GM23248 (cell line): ENCODE results near the gene ZC3H18. TPM values are rescaled to one million over a fixed set of nuclear protein-coding genes. Genes with fewer than 3 reads are reported as not detected.

ENCODE experiments used
- DNase-seq: peaks from one replicate; pipeline ENCODE4 v3.0.0-alpha.2; 2015
- H2AFZ ChIP-seq: fragments of 200-600 bp; sonication (generic); 2 replicates; pipeline ENCODE4 v1.6.1; 2016; ENCODE audit warnings: antibody characterized with exemption
- H3F3A ChIP-seq: fragments of 200-600 bp; sonication (generic); 2 replicates; pipeline ENCODE4 v1.6.1; 2016; ENCODE audit warnings: mild to moderate bottlenecking, antibody characterized with exemption, mixed run types; ENCODE audit not compliant: insufficient read depth
- H3K27ac ChIP-seq: fragments of 200-600 bp; sonication (generic); 2 replicates; pipeline ENCODE4 v1.5.1; 2016; ENCODE audit warnings: mild to moderate bottlenecking
- H3K27me3 ChIP-seq: fragments of 200-600 bp; sonication (generic); replicated peaks from 2 replicates; pipeline ENCODE4 v1.6.1; 2016; ENCODE audit warnings: mild to moderate bottlenecking; ENCODE audit not compliant: insufficient read depth
- H3K36me3 ChIP-seq: fragments of 200-600 bp; sonication (generic); 2 replicates; pipeline ENCODE4 v1.6.1; 2016; ENCODE audit warnings: low read depth, mild to moderate bottlenecking
- H3K4me1 ChIP-seq: fragments of 200-600 bp; sonication (generic); 2 replicates; pipeline ENCODE4 v1.6.1; 2016; ENCODE audit warnings: mild to moderate bottlenecking; ENCODE audit not compliant: insufficient read depth
- H3K4me2 ChIP-seq: fragments of 200-600 bp; sonication (generic); one replicate; pipeline ENCODE4 v1.6.1; 2016; ENCODE audit warnings: mild to moderate bottlenecking; ENCODE audit not compliant: unreplicated experiment
- H3K4me3 ChIP-seq: fragments of 200-600 bp; sonication (generic); 2 replicates; pipeline ENCODE4 v1.5.1; 2016; ENCODE audit warnings: mild to moderate bottlenecking
- H3K79me2 ChIP-seq: fragments of 200-600 bp; sonication (generic); 2 replicates; pipeline ENCODE4 v1.6.1; 2016; ENCODE audit warnings: mild to moderate bottlenecking; ENCODE audit not compliant: insufficient read depth
- H3K9ac ChIP-seq: fragments of 200-600 bp; sonication (generic); 2 replicates; pipeline ENCODE4 v1.6.1; 2016; ENCODE audit warnings: mild to moderate bottlenecking
- H3K9me2 ChIP-seq: fragments of 200-600 bp; sonication (generic); 2 replicates; pipeline ENCODE4 v1.6.1; 2016; ENCODE audit warnings: mixed run types, mild to moderate bottlenecking, moderate library complexity; ENCODE audit not compliant: insufficient read depth
- H3K9me3 ChIP-seq: fragments of 200-600 bp; sonication (generic); one replicate; pipeline ENCODE4 v1.6.1; 2017; ENCODE audit warnings: low read depth
- H4K20me1 ChIP-seq: fragments of 200-600 bp; sonication (generic); 2 replicates; pipeline ENCODE4 v1.6.0; 2016; ENCODE audit not compliant: insufficient read depth
- EZH2 ChIP-seq: fragments of 200-600 bp; sonication (generic); IDR thresholded peaks from 2 replicates; pipeline ENCODE4 v1.6.1; 2018; ENCODE audit warnings: antibody characterized with exemption, mild to moderate bottlenecking; ENCODE audit not compliant: insufficient read depth, poor library complexity, severe bottlenecking
- EZH2phosphoT487 ChIP-seq: fragments of 200-600 bp; sonication (generic); IDR thresholded peaks from 2 replicates; pipeline ENCODE4 v1.6.1; 2018; ENCODE audit warnings: antibody characterized with exemption, moderate library complexity, mild to moderate bottlenecking, low read depth; ENCODE audit not compliant: insufficient read depth
- WGBS, 2 experiments: methylation state at CpG; one replicate each; pipeline ENCODE4 v1.1.6; 2015 to 2017; ENCODE audit warnings: low lambda C conversion rate in 2 of 2, low coverage in 1 of 2; ENCODE audit errors: missing lambda C conversion rate in 2 of 2; 5-methylcytosine and 5-hydroxymethylcytosine counted together
- in situ Hi-C: fragments of 300-500 bp; cut with MboI; formaldehyde crosslinking; loops from 2 replicates; pipeline ENCODE4 v1.15.0; 2020
- polyA plus RNA-seq: library from polyadenylated mRNA; unstranded; fragments of >200 nt; fragmentation: Nextera tagmentation; extraction: Ambion mirVana; gene quantifications from 2 replicates; pipeline ENCODE4 v1.2.1, GENCODE V29; 2016
- total RNA-seq: library from RNA; depleted of rRNA; stranded (reverse); fragments of >200 nt; shearing (Covaris generic); gene quantifications from 2 replicates; pipeline ENCODE4 v1.2.3, GENCODE V29; 2014

ZC3H18 gene
- total and polyA plus RNA-seq, 2 experiments from 2014 or later: 9.7 to 24.9 TPM

DNA sequence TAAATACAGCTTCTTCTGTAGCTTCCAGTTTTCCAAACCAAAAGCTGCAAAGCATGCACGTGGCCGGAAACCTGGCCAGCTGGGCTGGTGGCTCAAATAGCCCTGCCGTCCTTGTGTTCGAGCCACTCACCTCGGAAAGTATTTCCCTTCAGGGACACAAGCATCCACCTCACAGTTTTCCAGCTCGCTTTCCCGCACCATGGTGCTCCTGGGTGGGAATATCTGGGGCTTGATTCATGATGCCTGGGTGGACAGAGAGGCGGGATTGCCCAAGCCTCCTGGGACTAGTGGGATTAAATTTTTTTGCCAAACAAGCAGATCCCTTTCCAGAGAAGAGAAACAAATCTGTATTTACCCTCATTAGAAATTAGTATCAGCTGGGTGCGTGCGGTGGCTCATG, 99.8 kb downstream of the ZC3H18 start:
- Histone ChIP-seq H3K4me3 (no peak overlapping the region), H2AFZ (no peak overlapping the region), H3K9ac (no peak overlapping the region), H3K27ac (peak overlapping the region; percentile 1; the same call in 1 of the 2 replicates), H3K79me2 (no peaks in the 10 kb centered on the region), H3K9me2 (no peaks in the 10 kb centered on the region), H3K4me2 (no peak overlapping the region), H3F3A (no peaks in the 10 kb centered on the region), H3K27me3 (no peaks in the 10 kb centered on the region), H4K20me1 (no peaks in the 10 kb centered on the region), H3K4me1 (no peaks in the 10 kb centered on the region), H3K9me3 (no peaks in the 10 kb centered on the region), H3K36me3 (no peaks in the 10 kb centered on the region)
- peak; percentile 58 for DNase-seq
- in situ Hi-C loops: no loop called here
- TF ChIP-seq EZH2phosphoT487 (no peak), EZH2 (no peak)
- WGBS, 2 experiments: 34 to 35% methylated on average over 10 of the region's 10 CpGs

DNA sequence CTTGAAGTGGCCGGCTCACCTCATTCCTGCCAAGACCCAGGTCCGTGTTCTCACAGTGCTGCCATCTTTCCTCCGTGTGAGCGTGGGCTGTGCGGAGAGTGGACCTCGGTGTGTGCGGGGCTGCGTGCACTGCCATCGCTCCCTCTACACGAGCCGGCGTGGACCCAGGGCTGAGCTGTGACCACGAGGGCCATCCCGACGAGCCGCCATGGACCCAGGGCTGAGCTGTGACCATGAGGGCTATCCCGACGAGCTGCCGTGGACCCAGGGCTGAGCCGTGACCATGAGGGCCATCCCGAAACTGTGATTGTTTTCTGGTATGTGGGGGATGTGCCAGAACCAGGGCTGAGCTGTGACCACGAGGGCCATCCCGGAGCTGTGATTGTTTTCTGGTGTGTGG, 101.6 kb downstream of the ZC3H18 start:
- in situ Hi-C loops: no loop called here
- no peak overlapping the region for H3K4me2 ChIP-seq
- H3K9me3 ChIP-seq: no peaks in the 10 kb centered on the region
- WGBS, 2 experiments: 92 to 94% methylated on average over 23 of the region's 23 CpGs
- H3K27me3 ChIP-seq: no peaks in the 10 kb centered on the region
- no peak overlapping the region for H3K4me3 ChIP-seq
- H3K4me1 ChIP-seq: no peaks in the 10 kb centered on the region
- no peak overlapping the region for H3K27ac ChIP-seq
- H3F3A ChIP-seq: no peaks in the 10 kb centered on the region
- H3K9me2 ChIP-seq: no peaks in the 10 kb centered on the region
- H2AFZ ChIP-seq: no peak overlapping the region
- H4K20me1 ChIP-seq: no peaks in the 10 kb centered on the region
- no peak for DNase-seq
- no peak overlapping the region for H3K9ac ChIP-seq
- no peaks in the 10 kb centered on the region for H3K79me2 ChIP-seq
- H3K36me3 ChIP-seq: no peaks in the 10 kb centered on the region
- TF ChIP-seq EZH2phosphoT487: no peak
- TF ChIP-seq EZH2: no peak

DNA sequence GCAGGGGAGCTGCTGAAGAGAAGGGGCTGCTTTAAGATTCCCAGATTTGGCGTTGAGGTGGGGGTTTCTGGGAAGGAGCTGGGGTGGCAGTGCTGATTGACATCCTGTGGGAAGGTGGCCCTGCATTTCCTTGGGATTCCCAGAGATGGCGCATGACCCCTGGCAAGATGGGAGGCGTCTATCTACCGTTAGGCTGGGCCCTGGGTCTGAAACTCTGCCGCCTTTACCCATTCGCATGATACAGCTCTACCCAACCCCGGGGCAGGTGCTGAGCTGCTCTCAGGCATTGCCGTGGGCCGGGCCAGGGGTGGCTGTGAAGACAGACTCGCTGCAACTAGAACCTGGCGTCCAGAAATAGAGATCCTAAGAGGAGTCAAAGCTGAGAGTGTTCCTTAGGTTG, 102.6 kb downstream of the ZC3H18 start:
- no peak overlapping the region for H3K4me3 ChIP-seq
- H3K9me2 ChIP-seq: no peaks in the 10 kb centered on the region
- no peak overlapping the region for H3K9ac ChIP-seq
- H2AFZ ChIP-seq: no peak overlapping the region
- WGBS, 2 experiments: 82 to 92% methylated on average over 9 to 11 of the region's 11 CpGs
- no peaks in the 10 kb centered on the region for H3F3A ChIP-seq
- no peaks in the 10 kb centered on the region for H3K79me2 ChIP-seq
- no peak overlapping the region for H3K27ac ChIP-seq
- H3K4me1 ChIP-seq: no peaks in the 10 kb centered on the region
- H3K27me3 ChIP-seq: no peaks in the 10 kb centered on the region
- in situ Hi-C loops: no loop called here
- TF ChIP-seq EZH2 (no peak), EZH2phosphoT487 (no peak)
- H3K9me3 ChIP-seq: no peaks in the 10 kb centered on the region
- H4K20me1 ChIP-seq: no peaks in the 10 kb centered on the region
- no peaks in the 10 kb centered on the region for H3K36me3 ChIP-seq
- H3K4me2 ChIP-seq: no peak overlapping the region
- no peak for DNase-seq

DNA sequence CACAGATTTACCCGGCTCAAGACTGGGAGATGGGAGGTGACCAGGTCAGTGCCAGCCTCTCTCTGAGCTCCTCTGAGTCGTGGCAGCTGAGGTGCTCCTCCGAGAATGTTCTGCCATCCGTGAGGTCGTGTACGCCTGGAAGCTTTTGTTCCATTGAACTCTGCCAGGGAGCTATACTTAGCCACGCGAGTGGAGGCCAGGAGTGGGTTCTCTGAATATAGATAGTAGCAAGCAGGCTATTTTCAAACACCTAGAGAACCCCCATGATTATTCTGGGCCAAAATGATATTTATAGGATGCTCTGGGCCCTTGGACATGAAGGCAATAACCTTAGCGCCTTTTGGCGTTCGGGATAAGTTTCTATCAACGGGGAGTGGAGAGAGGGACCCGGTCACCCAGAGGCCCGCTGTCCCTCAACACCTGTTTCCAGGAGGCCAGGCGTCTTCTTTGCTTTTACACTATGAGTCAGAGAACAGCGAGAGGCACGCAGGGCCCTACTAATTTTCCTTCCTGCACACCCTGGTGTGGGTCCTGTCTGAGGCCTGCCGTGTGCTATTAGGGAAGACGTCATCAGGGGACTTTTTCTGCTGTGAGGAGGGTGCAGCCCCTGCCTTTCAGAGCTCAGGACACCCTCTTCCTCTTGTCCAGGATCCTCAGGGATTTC, 103.6 kb downstream of the ZC3H18 start:
- TF ChIP-seq EZH2phosphoT487 (no peak), EZH2 (no peak)
- Histone ChIP-seq H3K9me3 (no peaks in the 10 kb centered on the region), H3K9me2 (no peaks in the 10 kb centered on the region), H3K27me3 (no peaks in the 10 kb centered on the region), H3K9ac (no peak overlapping the region), H3K79me2 (no peaks in the 10 kb centered on the region), H3K4me3 (no peak overlapping the region), H2AFZ (no peak overlapping the region), H4K20me1 (no peaks in the 10 kb centered on the region), H3F3A (no peaks in the 10 kb centered on the region), H3K27ac (no peak overlapping the region), H3K4me2 (no peak overlapping the region), H3K36me3 (no peaks in the 10 kb centered on the region), H3K4me1 (no peaks in the 10 kb centered on the region)
- no peak for DNase-seq
- in situ Hi-C loops: no loop called here
- 93 to 96% methylated on average over 19 of the region's 19 CpGs for WGBS, 2 experiments
